Neural progenitor cell (in vitro differentiated cells): ENCODE data around the gene MFAP4. TPM values are rescaled to one million over a fixed set of nuclear protein-coding genes. Genes with fewer than 3 reads are reported as not detected.

Experiments
- DNase-seq: peaks from one replicate; pipeline ENCODE4 v3.0.0-alpha.2; 2016; ENCODE audit warnings: low spot score
- H2AFZ ChIP-seq: fragments of 200-600 bp; sonication (generic); replicated peaks from 2 replicates; pipeline ENCODE4 v1.6.1; 2016; ENCODE audit warnings: antibody characterized with exemption
- H3F3A ChIP-seq: fragments of 200-600 bp; sonication (generic); 2 replicates; pipeline ENCODE4 v1.6.1; 2016; ENCODE audit warnings: antibody characterized with exemption, low read depth
- H3K27ac ChIP-seq: fragments of 200-600 bp; sonication (generic); 2 replicates; pipeline ENCODE4 v1.5.1; 2016; ENCODE audit warnings: mild to moderate bottlenecking
- H3K27me3 ChIP-seq: fragments of 200-600 bp; sonication (generic); 2 replicates; pipeline ENCODE4 v1.6.1; 2016; ENCODE audit warnings: mild to moderate bottlenecking, moderate library complexity
- H3K36me3 ChIP-seq: fragments of 200-600 bp; sonication (generic); 2 replicates; pipeline ENCODE4 v1.5.1; 2016
- H3K4me1 ChIP-seq: fragments of 200-600 bp; sonication (generic); 2 replicates; pipeline ENCODE4 v1.6.1; 2016; ENCODE audit warnings: mixed run types
- H3K4me2 ChIP-seq: fragments of 200-600 bp; sonication (generic); 2 replicates; pipeline ENCODE4 v1.6.1; 2016
- H3K4me3 ChIP-seq: fragments of 200-600 bp; sonication (generic); 2 replicates; pipeline ENCODE4 v1.5.1; 2016
- H3K79me2 ChIP-seq: fragments of 200-600 bp; sonication (generic); 2 replicates; pipeline ENCODE4 v1.6.1; 2016; ENCODE audit warnings: low read depth
- H3K9ac ChIP-seq: fragments of 200-600 bp; sonication (generic); 2 replicates; pipeline ENCODE4 v1.6.1; 2016
- H3K9me3 ChIP-seq: fragments of 200-600 bp; sonication (generic); 2 replicates; pipeline ENCODE4 v1.5.1; 2016; ENCODE audit warnings: low read depth
- H4K20me1 ChIP-seq: fragments of 200-600 bp; sonication (generic); 2 replicates; pipeline ENCODE4 v1.6.1; 2016; ENCODE audit warnings: low read depth
- H3K27ac Mint-ChIP-seq: 3 replicates; pipeline ENCODE4 v1.8.0; 2021; ENCODE audit warnings: mixed read lengths
- H3K27me3 Mint-ChIP-seq: 2 replicates; pipeline ENCODE4 v1.8.0; 2022; ENCODE audit warnings: low read depth, mild to moderate bottlenecking, inconsistent platforms, moderate library complexity, mixed read lengths; ENCODE audit not compliant: insufficient read depth
- H3K36me3 Mint-ChIP-seq: 3 replicates; pipeline ENCODE4 v1.8.0; 2021; ENCODE audit warnings: mixed read lengths
- H3K4me1 Mint-ChIP-seq: 3 replicates; pipeline ENCODE4 v1.8.0; 2021; ENCODE audit warnings: mixed read lengths
- H3K4me3 Mint-ChIP-seq: 3 replicates; pipeline ENCODE4 v1.8.0; 2021; ENCODE audit warnings: mild to moderate bottlenecking, moderate library complexity, mixed read lengths
- H3K9me3 Mint-ChIP-seq: 3 replicates; pipeline ENCODE4 v1.8.0; 2020; ENCODE audit warnings: mixed read lengths
- CTCF ChIP-seq: fragments of 200-600 bp; sonication (generic); IDR thresholded peaks from 2 replicates; pipeline ENCODE4 v1.5.1; 2017; ENCODE audit warnings: antibody characterized with exemption, mild to moderate bottlenecking
- EZH2 ChIP-seq: fragments of 200-600 bp; sonication (generic); IDR thresholded peaks from 2 replicates; pipeline ENCODE4 v1.6.1; 2017; ENCODE audit warnings: antibody characterized with exemption, mild to moderate bottlenecking, moderate library complexity
- EZH2phosphoT487 ChIP-seq: fragments of 200-600 bp; sonication (generic); IDR thresholded peaks from 2 replicates; pipeline ENCODE4 v1.6.1; 2017; ENCODE audit warnings: antibody characterized with exemption
- total RNA-seq: library from RNA; depleted of rRNA; stranded (reverse); fragments of >200 nt; gene quantifications from 2 replicates; pipeline ENCODE4 v1.2.3, GENCODE V29; 2015; ENCODE audit warnings: low replicate concordance

Gene MFAP4
- total RNA-seq, 1 donor from 2014 or later: not detected

DNA sequence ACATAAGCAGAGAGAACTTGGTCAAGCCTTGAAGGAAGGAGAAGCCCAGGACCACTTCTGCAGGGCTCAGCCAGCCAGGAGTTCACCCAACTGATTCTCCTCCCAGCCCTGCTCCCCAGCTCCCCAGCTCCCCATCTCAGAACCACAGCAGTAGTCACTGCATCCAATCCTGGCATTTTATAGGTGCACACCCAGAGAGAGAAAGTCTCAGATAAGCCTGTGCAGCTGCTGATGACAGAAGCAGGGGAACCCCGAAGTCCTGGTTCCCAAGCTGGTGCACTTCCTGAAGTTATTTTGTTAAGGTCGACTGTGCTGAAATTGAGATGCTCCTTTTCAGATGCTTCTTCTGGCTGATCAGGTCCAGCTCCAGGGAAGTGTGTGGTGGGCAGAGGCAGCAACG is 30.6 kb upstream of the MFAP4 start:
- Mint-ChIP-seq H3K4me1 (no peaks in the 10 kb centered on the region), H3K27ac (no peak overlapping the region), H3K36me3 (no peaks in the 10 kb centered on the region), H3K4me3 (no peak overlapping the region), H3K27me3 (peaks cover 4% of the 10 kb centered on the region), H3K9me3 (no peaks in the 10 kb centered on the region)
- Histone ChIP-seq H4K20me1 (no peaks in the 10 kb centered on the region), H3K36me3 (no peaks in the 10 kb centered on the region), H3K79me2 (no peaks in the 10 kb centered on the region), H2AFZ (no peak overlapping the region), H3K4me2 (no peak overlapping the region), H3K4me1 (no peaks in the 10 kb centered on the region), H3K9me3 (no peaks in the 10 kb centered on the region), H3F3A (no peaks in the 10 kb centered on the region), H3K27ac (no peak overlapping the region), H3K9ac (no peak overlapping the region), H3K27me3 (no peaks in the 10 kb centered on the region), H3K4me3 (no peak overlapping the region)
- DNase-seq: no peak
- TF ChIP-seq EZH2phosphoT487 (no peak), CTCF (no peak), EZH2 (no peak)

- no peaks in the 10 kb centered on the region for H3K9me3 Mint-ChIP-seq
- H3K9ac ChIP-seq: no peak overlapping the region
- H2AFZ ChIP-seq: no peak overlapping the region
- H3K36me3 ChIP-seq: no peaks in the 10 kb centered on the region
- H3K4me2 ChIP-seq: no peak overlapping the region
- no peaks in the 10 kb centered on the region for H3K36me3 Mint-ChIP-seq
- H3K27me3 ChIP-seq: no peaks in the 10 kb centered on the region
- H3K27ac ChIP-seq: no peak overlapping the region
- no peaks in the 10 kb centered on the region for H4K20me1 ChIP-seq
- H3K4me3 ChIP-seq: no peak overlapping the region
- no peaks in the 10 kb centered on the region for H3K9me3 ChIP-seq
- no peaks in the 10 kb centered on the region for H3K79me2 ChIP-seq
- no peaks in the 10 kb centered on the region for H3F3A ChIP-seq
- H3K27ac Mint-ChIP-seq: peak overlapping the region; percentile 25
- no peak for TF ChIP-seq EZH2
- peaks cover 6% of the 10 kb centered on the region for H3K4me1 ChIP-seq
- peaks cover 4% of the 10 kb centered on the region for H3K27me3 Mint-ChIP-seq
- peaks cover 5% of the 10 kb centered on the region for H3K4me1 Mint-ChIP-seq
- no peak overlapping the region for H3K4me3 Mint-ChIP-seq
- DNase-seq: no peak
Measured at GRCh38 chr17:19415806-19416775, 29.1 kb upstream of the MFAP4 start.

DNA sequence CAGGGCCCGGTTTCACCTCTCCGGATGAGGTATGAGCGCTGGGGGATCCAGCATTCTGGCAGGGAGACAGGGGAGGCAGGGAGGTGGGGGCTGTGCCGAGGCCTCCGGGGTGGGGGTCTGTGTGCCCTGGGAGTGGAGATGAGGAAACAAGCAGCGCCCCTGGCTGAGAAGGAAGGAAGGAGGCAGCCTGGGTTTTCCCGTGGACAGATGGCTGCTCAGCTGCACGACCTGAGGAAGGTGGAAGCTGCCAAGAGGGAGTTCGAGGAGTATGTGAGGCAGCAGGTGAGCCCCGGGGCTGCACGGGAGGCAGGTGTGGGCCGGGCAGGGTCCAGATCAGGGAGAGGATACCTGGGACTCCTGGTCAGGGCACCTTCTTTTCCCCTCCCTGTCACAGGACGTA is 28.3 kb upstream of the MFAP4 start:
- no peaks in the 10 kb centered on the region for H3K36me3 Mint-ChIP-seq
- no peak overlapping the region for H3K27ac Mint-ChIP-seq
- Histone ChIP-seq H3K79me2 (no peaks in the 10 kb centered on the region), H3K36me3 (no peaks in the 10 kb centered on the region), H3K27ac (no peak overlapping the region), H3F3A (no peaks in the 10 kb centered on the region), H3K9ac (no peak overlapping the region), H3K4me3 (no peak overlapping the region), H2AFZ (no peak overlapping the region), H3K9me3 (no peaks in the 10 kb centered on the region), H4K20me1 (no peaks in the 10 kb centered on the region), H3K27me3 (no peaks in the 10 kb centered on the region), H3K4me1 (peaks cover 13% of the 10 kb centered on the region), H3K4me2 (no peak overlapping the region)
- H3K4me3 Mint-ChIP-seq: no peak overlapping the region
- no peak for DNase-seq
- peaks cover 5% of the 10 kb centered on the region for H3K27me3 Mint-ChIP-seq
- H3K9me3 Mint-ChIP-seq: no peaks in the 10 kb centered on the region
- no peak for TF ChIP-seq EZH2
- peaks cover 11% of the 10 kb centered on the region for H3K4me1 Mint-ChIP-seq

- H3K4me1 ChIP-seq: peaks cover 13% of the 10 kb centered on the region
- no peak for DNase-seq
- H3K27ac ChIP-seq: no peak overlapping the region
- H2AFZ ChIP-seq: no peak overlapping the region
- no peaks in the 10 kb centered on the region for H3K79me2 ChIP-seq
- H3K4me2 ChIP-seq: no peak overlapping the region
- H3K4me3 Mint-ChIP-seq: no peak overlapping the region
- H3K9ac ChIP-seq: no peak overlapping the region
- TF ChIP-seq EZH2 (no peak), CTCF (no peak), EZH2phosphoT487 (no peak)
- H3F3A ChIP-seq: no peaks in the 10 kb centered on the region
- no peaks in the 10 kb centered on the region for H4K20me1 ChIP-seq
- no peaks in the 10 kb centered on the region for H3K36me3 Mint-ChIP-seq
- peaks cover 8% of the 10 kb centered on the region for H3K27me3 Mint-ChIP-seq
- no peaks in the 10 kb centered on the region for H3K9me3 ChIP-seq
- no peak overlapping the region for H3K27ac Mint-ChIP-seq
- H3K4me3 ChIP-seq: no peak overlapping the region
- no peaks in the 10 kb centered on the region for H3K36me3 ChIP-seq
- H3K9me3 Mint-ChIP-seq: no peaks in the 10 kb centered on the region
- peaks cover 15% of the 10 kb centered on the region for H3K4me1 Mint-ChIP-seq
- no peaks in the 10 kb centered on the region for H3K27me3 ChIP-seq
Measured at GRCh38 chr17:19414396-19415280, 27.6 kb upstream of the MFAP4 start.
